WTC11 (cell line): Measurements from ENCODE around the gene PPME1. TPM values are rescaled to one million over a fixed set of nuclear protein-coding genes. Genes with fewer than 3 reads are reported as not detected.

Experiments
- ATAC-seq: fragments of 200-7000 bp; cut with Tn5 transposase; 2 replicates; pipeline ENCODE4 v1.10.0; 2021; ENCODE audit warnings: mild to moderate bottlenecking, moderate library complexity
- CTCF ChIA-PET: fragments of 300-600 bp; sonication (Branson Sonifier 250); formaldehyde crosslinking; loops from one replicate; lab custom pipeline; 2021; ENCODE audit warnings: antibody characterized with exemption; lab: Charles Lee
- POLR2A ChIA-PET: fragments of 350-600 bp; sonication (Branson Sonifier 250); formaldehyde crosslinking; loops from one replicate; lab custom pipeline; 2021; ENCODE audit warnings: antibody characterized with exemption; lab: Charles Lee
- DNase-seq: peaks from one replicate; pipeline ENCODE4 v3.0.0; 2021; ENCODE audit warnings: low spot score
- H3K27ac Mint-ChIP-seq: 2 replicates; pipeline ENCODE4 v1.8.0; 2021; ENCODE audit warnings: mixed read lengths
- H3K27me3 Mint-ChIP-seq: 2 replicates; pipeline ENCODE4 v1.8.0; 2021; ENCODE audit warnings: low read depth, mild to moderate bottlenecking, moderate library complexity, mixed read lengths
- H3K36me3 Mint-ChIP-seq: 2 replicates; pipeline ENCODE4 v1.8.0; 2021; ENCODE audit warnings: mixed read lengths
- H3K4me1 Mint-ChIP-seq: 2 replicates; pipeline ENCODE4 v1.8.0; 2022; ENCODE audit warnings: mixed read lengths
- H3K4me3 Mint-ChIP-seq: 2 replicates; pipeline ENCODE4 v1.8.0; 2021; ENCODE audit warnings: mild to moderate bottlenecking, moderate library complexity, mixed read lengths
- H3K9me3 Mint-ChIP-seq: 2 replicates; pipeline ENCODE4 v1.8.0; 2021; ENCODE audit warnings: mixed read lengths
- ATF1 ChIP-seq: sonication (generic); formaldehyde crosslinking; IDR thresholded peaks from 2 replicates; pipeline ENCODE4 v1.8.1; 2023; ENCODE audit warnings: mild to moderate bottlenecking, moderate library complexity, missing genetic modification reagents
- ATF2 ChIP-seq: sonication (generic); formaldehyde crosslinking; IDR thresholded peaks from 2 replicates; pipeline ENCODE4 v1.8.1; 2022; ENCODE audit warnings: low read depth, missing genetic modification reagents, borderline replicate concordance
- ATF3 ChIP-seq: sonication (generic); formaldehyde crosslinking; conservative IDR thresholded peaks from 2 replicates; pipeline ENCODE4 v1.8.1; 2022; ENCODE audit warnings: mild to moderate bottlenecking, missing genetic modification reagents
- ATF6 ChIP-seq: sonication (generic); formaldehyde crosslinking; IDR thresholded peaks from 2 replicates; pipeline ENCODE4 v1.8.1; 2023; ENCODE audit warnings: mild to moderate bottlenecking, missing genetic modification reagents
- CBFB ChIP-seq: sonication (generic); formaldehyde crosslinking; IDR thresholded peaks from 2 replicates; pipeline ENCODE4 v1.8.1; 2022; ENCODE audit warnings: mild to moderate bottlenecking, low read depth, missing genetic modification reagents
- CDX4 ChIP-seq: fragments of 250-450 bp; sonication (Bioruptor Pico); IDR thresholded peaks from 2 replicates; pipeline ENCODE4 v1.9.0; 2021; ENCODE audit warnings: moderate library complexity, mild to moderate bottlenecking, inconsistent platforms, borderline replicate concordance
- CREB1 ChIP-seq: sonication (generic); formaldehyde crosslinking; IDR thresholded peaks from 2 replicates; pipeline ENCODE4 v1.8.0; 2023; ENCODE audit warnings: mild to moderate bottlenecking, missing genetic modification reagents
- E2F4 ChIP-seq: sonication (generic); formaldehyde crosslinking; IDR thresholded peaks from 2 replicates; pipeline ENCODE4 v1.8.1; 2022; ENCODE audit warnings: low read depth, mild to moderate bottlenecking, moderate library complexity, missing genetic modification reagents, borderline replicate concordance
- IRF2 ChIP-seq: sonication (generic); formaldehyde crosslinking; IDR thresholded peaks from 2 replicates; pipeline ENCODE4 v1.8.0; 2022; ENCODE audit warnings: low read depth, missing genetic modification reagents, borderline replicate concordance
- JAZF1 ChIP-seq: fragments of 250-450 bp; sonication (Bioruptor Pico); IDR thresholded peaks from 2 replicates; pipeline ENCODE4 v1.9.0; 2021; ENCODE audit warnings: moderate library complexity, mild to moderate bottlenecking, inconsistent platforms
- JUN ChIP-seq: sonication (generic); formaldehyde crosslinking; IDR thresholded peaks from 2 replicates; pipeline ENCODE4 v1.8.0; 2023; ENCODE audit warnings: mild to moderate bottlenecking, missing genetic modification reagents
- MYBL2 ChIP-seq: sonication (generic); formaldehyde crosslinking; IDR thresholded peaks from 2 replicates; pipeline ENCODE4 v1.8.1; 2023; ENCODE audit warnings: mild to moderate bottlenecking, moderate library complexity, missing genetic modification reagents
- OVOL2 ChIP-seq: fragments of 250-450 bp; sonication (Bioruptor Pico); IDR thresholded peaks from 2 replicates; pipeline ENCODE4 v1.9.0; 2021; ENCODE audit warnings: mild to moderate bottlenecking, borderline replicate concordance
- TCF7 ChIP-seq: sonication (generic); formaldehyde crosslinking; IDR thresholded peaks from 2 replicates; pipeline ENCODE4 v1.8.0; 2022; ENCODE audit warnings: mild to moderate bottlenecking, low read depth, missing genetic modification reagents, moderate library complexity
- TEAD1 ChIP-seq: sonication (generic); formaldehyde crosslinking; IDR thresholded peaks from 2 replicates; pipeline ENCODE4 v1.8.0; 2022; ENCODE audit warnings: mild to moderate bottlenecking, missing genetic modification reagents
- TEAD4 ChIP-seq: sonication (generic); formaldehyde crosslinking; IDR thresholded peaks from 2 replicates; pipeline ENCODE4 v1.8.0; 2022; ENCODE audit warnings: mild to moderate bottlenecking, missing genetic modification reagents
- ZNF138 ChIP-seq: sonication (generic); formaldehyde crosslinking; conservative IDR thresholded peaks from 2 replicates; pipeline ENCODE4 v1.8.1; 2022; ENCODE audit warnings: mild to moderate bottlenecking, moderate library complexity, missing genetic modification reagents
- ZNF219 ChIP-seq: sonication (generic); formaldehyde crosslinking; IDR thresholded peaks from 2 replicates; pipeline ENCODE4 v1.8.0; 2023; ENCODE audit warnings: missing genetic modification reagents, mild to moderate bottlenecking, borderline replicate concordance
- ZNF281 ChIP-seq: sonication (generic); formaldehyde crosslinking; IDR thresholded peaks from 2 replicates; pipeline ENCODE4 v1.8.0; 2023; ENCODE audit warnings: mild to moderate bottlenecking, missing genetic modification reagents
- ZNF425 ChIP-seq: fragments of 250-450 bp; sonication (Bioruptor Pico); conservative IDR thresholded peaks from 2 replicates; pipeline ENCODE4 v1.9.0; 2021; ENCODE audit warnings: mild to moderate bottlenecking
- ZNF671 ChIP-seq: fragments of 250-450 bp; sonication (Bioruptor Pico); IDR thresholded peaks from 2 replicates; pipeline ENCODE4 v1.8.0; 2021; ENCODE audit warnings: mild to moderate bottlenecking
- total RNA-seq: library from RNA; stranded (reverse); gene quantifications from 3 replicates; pipeline ENCODE4 v1.2.3, GENCODE V29; 2021

The PPME1 gene
- total RNA-seq, 1 experiment from 2014 or later: 42.5 TPM

GRCh38 chr11:74159642-74160041 is 11.4 kb upstream of the PPME1 start:
- ATAC-seq: no peak
- ChIA-PET CTCF (no interaction called here), POLR2A (no interaction called here)
- TF ChIP-seq CBFB (no peak), JUN (no peak), TEAD1 (CRISPR knock-in tag) (no peak), ATF1 (no peak), TCF7 (CRISPR knock-in tag) (no peak), CDX4 (CRISPR knock-in tag) (no peak), JAZF1 (CRISPR knock-in tag) (no peak), OVOL2 (CRISPR knock-in tag) (no peak), IRF2 (CRISPR knock-in tag) (no peak), ZNF425 (CRISPR knock-in tag) (no peak), E2F4 (CRISPR knock-in tag) (no peak), TEAD4 (no peak), ZNF138 (CRISPR knock-in tag) (no peak)
- H3K27me3 Mint-ChIP-seq: no peaks in the 10 kb centered on the region
- DNase-seq: no peak
- H3K4me1 Mint-ChIP-seq: peaks cover 4% of the 10 kb centered on the region; the same call in 1 of the 2 replicates
- no peaks in the 10 kb centered on the region for H3K9me3 Mint-ChIP-seq
- no peak overlapping the region for H3K4me3 Mint-ChIP-seq
- H3K36me3 Mint-ChIP-seq: peaks cover 5% of the 10 kb centered on the region
- H3K27ac Mint-ChIP-seq: no peak overlapping the region

- H3K27ac Mint-ChIP-seq: no peak overlapping the region
- POLR2A ChIA-PET: no interaction called here
- TF ChIP-seq ATF6 (CRISPR knock-in tag) (no peak), ATF3 (no peak), ZNF281 (CRISPR knock-in tag) (no peak), MYBL2 (CRISPR knock-in tag) (no peak), CREB1 (no peak), ZNF219 (CRISPR knock-in tag) (no peak), ATF2 (CRISPR knock-in tag) (no peak), ZNF671 (CRISPR knock-in tag) (no peak), ATF1 (no peak), OVOL2 (CRISPR knock-in tag) (no peak)
- peaks cover 18% of the 10 kb centered on the region for H3K36me3 Mint-ChIP-seq
- no peak for ATAC-seq
- no peak overlapping the region for H3K4me3 Mint-ChIP-seq
- H3K9me3 Mint-ChIP-seq: no peaks in the 10 kb centered on the region
- H3K4me1 Mint-ChIP-seq: peaks cover 2% of the 10 kb centered on the region; the same call in 1 of the 2 replicates
- H3K27me3 Mint-ChIP-seq: no peaks in the 10 kb centered on the region
- no peak for DNase-seq
- CTCF ChIA-PET: no interaction called here
These were observed 8.2 kb upstream of the PPME1 start for GRCh38 chr11:74162681-74163467.
